NOMO-1 treated with dmso at 0.1 percent for 144 hours (cell line): Measurements from ENCODE around the gene CABP4.

Experiments used
- DNase-seq: peaks from one replicate; lab custom pipeline; 2025; ENCODE audit not compliant: unreplicated experiment; lab: John Stamatoyannopoulos, UW

Gene CABP4

DNA sequence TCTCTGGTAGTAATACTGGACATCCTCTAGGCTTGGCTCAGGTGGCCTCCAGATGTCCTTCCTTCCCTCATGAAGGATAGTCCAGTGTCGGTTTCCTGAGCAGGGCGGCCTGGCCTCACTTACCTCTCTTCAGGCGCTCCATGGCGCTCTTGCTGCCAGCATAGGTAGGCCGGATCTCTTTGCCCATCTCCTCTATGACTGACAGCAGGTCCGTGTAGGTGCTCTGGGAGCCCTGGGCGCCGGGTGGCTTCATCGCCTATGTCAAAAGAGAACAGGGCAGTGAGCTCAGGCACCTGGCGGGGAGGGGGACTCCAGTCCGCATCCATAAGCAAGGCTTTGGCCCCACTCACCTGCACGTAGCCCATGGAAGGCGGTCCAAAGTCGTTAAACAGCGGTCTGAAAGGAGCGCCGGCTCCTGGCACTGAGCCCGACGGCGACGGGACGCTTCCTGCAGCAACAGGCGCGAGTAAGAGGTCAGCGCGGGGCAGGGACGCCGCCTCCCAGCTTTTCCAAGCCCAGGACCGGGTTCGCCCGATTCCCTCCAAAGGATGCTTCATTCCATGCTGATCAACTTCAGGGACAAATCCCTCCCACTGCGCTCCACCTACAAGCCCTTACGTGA, 52.2 kb downstream of the CABP4 start:
- no peak for DNase-seq

DNA sequence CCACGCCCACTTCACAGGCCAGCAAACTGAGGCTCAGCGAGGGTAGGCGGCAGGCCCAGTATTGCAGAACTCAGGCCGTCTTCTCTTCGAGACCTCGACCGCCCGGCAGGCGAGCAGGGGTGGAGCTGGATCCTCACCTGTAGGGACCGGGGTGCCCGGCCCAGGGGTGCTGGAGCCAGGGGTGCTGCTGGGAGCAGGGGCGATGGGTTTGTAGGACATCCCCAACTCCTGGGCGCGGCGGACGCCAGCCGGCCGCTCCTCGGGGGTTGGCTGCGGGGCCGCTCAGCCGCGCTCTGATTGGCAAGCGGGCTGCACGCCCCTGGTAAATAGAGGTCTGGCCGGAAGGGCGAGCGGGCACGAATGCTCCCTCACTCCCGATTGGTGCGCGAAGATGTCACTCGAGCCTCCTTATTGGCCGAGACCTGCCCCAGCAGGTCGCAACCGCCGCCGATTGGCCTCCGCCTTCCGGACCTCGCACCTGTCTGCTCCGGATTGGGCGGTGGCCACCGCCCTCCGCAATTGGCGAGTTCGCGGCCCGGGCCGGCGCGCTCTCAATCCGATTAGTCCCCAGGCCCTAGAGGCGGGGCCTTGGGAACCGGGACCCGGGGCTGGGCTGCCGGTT, 52.8 kb downstream of the CABP4 start, which contains the start of gene CDK2AP2:
TSS of gene CDK2AP2 (minus strand) at position 299 of the 622 bp plus-strand sequence. CDS start at position 219, 80 bp downstream.
- DNase-seq, result peak; percentile 97

DNA sequence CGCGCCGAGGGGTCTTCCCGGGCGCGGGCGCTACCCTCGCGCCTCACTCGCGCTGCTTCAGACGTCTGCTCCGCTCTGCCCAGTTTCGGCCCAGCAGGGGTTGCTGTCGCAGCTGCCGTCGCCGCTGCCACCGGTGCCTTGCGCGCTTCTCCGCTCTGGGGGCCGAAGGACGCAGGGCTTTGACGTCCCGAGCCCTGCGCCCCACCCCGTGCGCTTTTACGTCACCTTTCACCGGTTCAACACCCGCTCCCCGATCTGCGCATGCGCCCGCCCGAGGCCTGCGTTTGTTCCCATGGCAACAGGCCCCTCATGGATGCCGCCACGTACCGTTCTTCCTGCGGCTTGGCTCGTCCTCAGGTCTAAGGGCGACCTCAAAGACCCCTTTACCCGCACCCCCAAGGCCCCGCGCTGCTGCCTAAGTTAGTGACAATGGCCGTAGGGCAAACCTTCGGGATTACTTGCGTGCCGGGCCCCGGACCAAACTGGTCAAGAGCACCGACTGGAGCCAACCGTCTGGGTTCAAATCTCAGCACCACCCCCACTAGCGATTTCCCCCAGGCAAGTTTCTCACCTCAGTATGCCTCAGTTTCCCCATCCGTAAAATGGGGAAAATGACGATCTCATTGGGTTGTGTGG, 53.5 kb downstream of the CABP4 start:
- DNase-seq, result peak; percentile 98

DNA sequence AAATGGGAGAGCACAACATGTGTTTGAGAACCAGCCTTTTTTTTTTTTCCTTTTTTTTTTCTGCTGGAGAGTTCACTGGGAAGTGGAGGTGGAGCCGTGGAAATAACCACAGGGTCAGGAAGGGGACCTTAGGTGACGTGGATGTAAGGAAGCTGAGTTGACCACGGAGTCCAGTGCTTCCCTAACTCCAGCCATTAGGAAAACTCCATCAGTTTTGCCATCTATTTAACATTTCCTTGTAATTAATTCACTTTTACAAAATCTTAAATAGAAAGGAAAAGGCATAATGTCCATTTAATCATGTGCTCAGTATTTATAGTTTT, 54.8 kb downstream of the CABP4 start:
- no peak for DNase-seq
